GM12865 (cell line): ENCODE data around the gene CENPN.

ENCODE experiments used
- DNase-seq: peaks from one replicate; pipeline ENCODE4 v3.0.0; 2010; ENCODE audit warnings: low read depth
- H3K4me3 ChIP-seq: 2 replicates; pipeline ENCODE4 v1.5.1; 2011; ENCODE audit warnings: mild to moderate bottlenecking, low read depth, low read length, control low read depth
- TF ChIP-seq, protein P1 (sequence below): IDR thresholded peaks from 2 replicates; pipeline ENCODE4 v1.5.1; 2011; ENCODE audit warnings: low read length, control low read depth, low read depth, inconsistent platforms; ENCODE audit not compliant: insufficient read depth; ENCODE audit errors: missing control alignments

Gene CENPN

DNA sequence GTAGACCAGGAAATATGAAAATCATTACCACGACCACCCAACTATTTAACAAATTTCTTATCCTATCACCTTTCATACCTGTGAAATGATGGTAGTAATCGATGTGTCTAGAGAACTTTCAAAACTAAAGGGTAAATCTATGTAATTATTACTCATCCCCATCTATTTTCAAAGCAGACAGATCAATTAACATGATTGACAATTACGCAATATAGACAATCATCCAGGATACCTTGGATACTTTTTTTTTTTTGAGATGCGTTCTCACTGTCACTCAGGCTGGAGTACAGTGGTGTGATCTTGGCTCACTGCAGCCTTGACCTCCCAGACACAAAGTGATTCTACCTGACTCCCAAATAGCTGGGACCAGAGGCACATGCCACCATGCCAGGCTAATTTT, 74.0 kb downstream of the CENPN start:
- no peak for DNase-seq
- TF ChIP-seq, protein P1, sequence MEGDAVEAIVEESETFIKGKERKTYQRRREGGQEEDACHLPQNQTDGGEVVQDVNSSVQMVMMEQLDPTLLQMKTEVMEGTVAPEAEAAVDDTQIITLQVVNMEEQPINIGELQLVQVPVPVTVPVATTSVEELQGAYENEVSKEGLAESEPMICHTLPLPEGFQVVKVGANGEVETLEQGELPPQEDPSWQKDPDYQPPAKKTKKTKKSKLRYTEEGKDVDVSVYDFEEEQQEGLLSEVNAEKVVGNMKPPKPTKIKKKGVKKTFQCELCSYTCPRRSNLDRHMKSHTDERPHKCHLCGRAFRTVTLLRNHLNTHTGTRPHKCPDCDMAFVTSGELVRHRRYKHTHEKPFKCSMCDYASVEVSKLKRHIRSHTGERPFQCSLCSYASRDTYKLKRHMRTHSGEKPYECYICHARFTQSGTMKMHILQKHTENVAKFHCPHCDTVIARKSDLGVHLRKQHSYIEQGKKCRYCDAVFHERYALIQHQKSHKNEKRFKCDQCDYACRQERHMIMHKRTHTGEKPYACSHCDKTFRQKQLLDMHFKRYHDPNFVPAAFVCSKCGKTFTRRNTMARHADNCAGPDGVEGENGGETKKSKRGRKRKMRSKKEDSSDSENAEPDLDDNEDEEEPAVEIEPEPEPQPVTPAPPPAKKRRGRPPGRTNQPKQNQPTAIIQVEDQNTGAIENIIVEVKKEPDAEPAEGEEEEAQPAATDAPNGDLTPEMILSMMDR, result no peak
- H3K4me3 ChIP-seq, result no peak overlapping the region
